CD14-positive monocyte (primary cell): Measurements from ENCODE around the gene TSPAN13. TPM values are rescaled to one million over a fixed set of nuclear protein-coding genes. Genes with fewer than 3 reads are reported as not detected.

ENCODE experiments used
- DNase-seq, 3 donors: peaks; one replicate each; pipeline ENCODE4 v3.0.0-alpha.2; 2011 to 2022
- H2AFZ ChIP-seq: 2 replicates; pipeline ENCODE4 v1.6.0; 2012; ENCODE audit warnings: mild to moderate bottlenecking, low read depth, low read length, inconsistent platforms; ENCODE audit not compliant: insufficient read depth, poor library complexity, severe bottlenecking
- H3K27ac ChIP-seq, 2 donors: 1 replicate in 1 of 2; 2 replicates in 1 of 2; pipeline ENCODE4 v1.5.1; 2012 to 2013; ENCODE audit warnings: low read length in 2 of 2, control low read depth in 1 of 2, inconsistent platforms in 1 of 2, low read depth in 1 of 2, mild to moderate bottlenecking in 1 of 2
- H3K27me3 ChIP-seq, 2 donors: one replicate each; pipeline versions ENCODE4 v1.6.0 to v1.6.1; 2011 to 2013; ENCODE audit warnings: low read length in 2 of 2; ENCODE audit not compliant: control insufficient read depth in 2 of 2, insufficient read depth in 2 of 2
- H3K36me3 ChIP-seq, 2 donors: replicated peaks in 1 of 2; 1 replicate in 1 of 2; 2 replicates in 1 of 2; pipeline versions ENCODE4 v1.5.1 to v1.6.1; 2012 to 2013; ENCODE audit warnings: low read length in 2 of 2, control low read depth in 1 of 2, inconsistent platforms in 1 of 2, mild to moderate bottlenecking in 1 of 2; ENCODE audit not compliant: insufficient read depth in 2 of 2, control insufficient read depth in 1 of 2
- H3K4me1 ChIP-seq, 2 donors: 1 replicate in 1 of 2; 2 replicates in 1 of 2; pipeline versions ENCODE4 v1.5.1 to v1.6.1; 2012 to 2013; ENCODE audit warnings: low read length in 2 of 2, control low read depth in 1 of 2, inconsistent platforms in 1 of 2, mild to moderate bottlenecking in 1 of 2, moderate library complexity in 1 of 2; ENCODE audit not compliant: insufficient read depth in 2 of 2, control insufficient read depth in 1 of 2
- H3K4me2 ChIP-seq: replicated peaks from 2 replicates; pipeline ENCODE3; 2012; ENCODE audit warnings: low read length, moderate library complexity, mild to moderate bottlenecking; ENCODE audit not compliant: poor library complexity, severe bottlenecking; ENCODE audit errors: extremely low read depth
- H3K4me3 ChIP-seq, 3 experiments: fragments of 200-600 bp in 1 of 3; sonication (generic) in 1 of 3; replicated peaks in 1 of 3; 1 replicate in 2 of 3; 2 replicates in 1 of 3; pipeline ENCODE4 v1.5.1; 2011 to 2013; ENCODE audit warnings: low read length in 3 of 3, mild to moderate bottlenecking in 3 of 3, control low read depth in 2 of 3, low read depth in 2 of 3, inconsistent platforms in 1 of 3, moderate library complexity in 1 of 3
- H3K79me2 ChIP-seq: 2 replicates; pipeline ENCODE4 v1.6.0; 2012; ENCODE audit warnings: mild to moderate bottlenecking, control low read depth, inconsistent platforms, low read length, moderate library complexity; ENCODE audit not compliant: insufficient read depth
- H3K9ac ChIP-seq: 2 replicates; pipeline ENCODE4 v1.6.0; 2017; ENCODE audit warnings: low read length, mild to moderate bottlenecking; ENCODE audit not compliant: insufficient read depth, poor library complexity, severe bottlenecking
- H3K9me3 ChIP-seq, 2 donors: replicated peaks in 1 of 2; 1 replicate in 1 of 2; 2 replicates in 1 of 2; pipeline versions ENCODE4 v1.5.1 to v1.6.1; 2012 to 2013; ENCODE audit warnings: low read length in 2 of 2, control low read depth in 1 of 2; ENCODE audit not compliant: control insufficient read depth in 1 of 2, insufficient read depth in 1 of 2
- H4K20me1 ChIP-seq: 2 replicates; pipeline ENCODE4 v1.6.0; 2012; ENCODE audit warnings: mild to moderate bottlenecking, low read length, control low read depth, moderate library complexity; ENCODE audit not compliant: insufficient read depth
- H3K27ac Mint-ChIP-seq, 7 donors: one replicate each; pipeline ENCODE4 v1.8.0; 2020; ENCODE audit warnings: mild to moderate bottlenecking in 7 of 7, mixed read lengths in 7 of 7, moderate library complexity in 6 of 7, inconsistent platforms in 2 of 7
- H3K27me3 Mint-ChIP-seq, 3 donors: one replicate each; pipeline ENCODE4 v1.8.0; 2021 to 2022; ENCODE audit warnings: low read depth in 3 of 3, mild to moderate bottlenecking in 3 of 3, mixed read lengths in 3 of 3, moderate library complexity in 3 of 3, inconsistent platforms in 1 of 3
- H3K36me3 Mint-ChIP-seq, 2 donors: one replicate each; pipeline ENCODE4 v1.8.0; 2020; ENCODE audit warnings: mixed read lengths in 2 of 2, inconsistent platforms in 1 of 2, mild to moderate bottlenecking in 1 of 2
- H3K4me1 Mint-ChIP-seq: one replicate; pipeline ENCODE4 v1.8.0; 2020; ENCODE audit warnings: mild to moderate bottlenecking, mixed read lengths
- H3K4me3 Mint-ChIP-seq, 2 donors: one replicate each; pipeline ENCODE4 v1.8.0; 2020; ENCODE audit warnings: mild to moderate bottlenecking in 2 of 2, mixed read lengths in 2 of 2, moderate library complexity in 1 of 2
- H3K9me3 Mint-ChIP-seq, 7 donors: one replicate each; pipeline ENCODE4 v1.8.0; 2020 to 2022; ENCODE audit warnings: mixed read lengths in 7 of 7, mild to moderate bottlenecking in 6 of 7, moderate library complexity in 6 of 7, inconsistent platforms in 2 of 7
- CTCF ChIP-seq: fragments of 200-600 bp; IDR thresholded peaks from one replicate; pipeline ENCODE4 v1.8.0; 2022; ENCODE audit warnings: antibody characterized with exemption, mild to moderate bottlenecking
- WGBS: methylation state at CpG from one replicate; pipeline ENCODE4 v1.1.5; 2013; ENCODE audit warnings: missing lambda C conversion rate; ENCODE audit not compliant: insufficient coverage; 5-methylcytosine and 5-hydroxymethylcytosine counted together
- intact Hi-C, 2 donors: fragments of 100-400 bp; cut with micrococcal nuclease; formaldehyde crosslinking; loops; one replicate each; pipeline versions ENCODE4 v1.15.0 to v1.15.1; 2023
- polyA plus RNA-seq, 3 donors: library from polyadenylated mRNA; depleted of rRNA in 1 of 3; unstranded in 2 of 3; stranded (reverse) in 1 of 3; fragments of 300-500 nt in 2 of 3; fragments of >200 nt in 1 of 3; fragmentation: Illumina TruSeq in 2 of 3; gene quantifications; 1 replicate in 2 of 3; 2 replicates in 1 of 3; pipeline ENCODE4 v1.2.3, GENCODE V29; 2012 to 2021

TSPAN13 gene
- polyA plus RNA-seq, 3 donors, result 0.09 to 0.17 (median 0.16) TPM

GRCh38 chr7:16785846-16786245 lies 32.3 kb downstream of the TSPAN13 start:
- no peaks in the 10 kb centered on the region for H3K36me3 Mint-ChIP-seq

GRCh38 chr7:16786257-16786656 lies 32.7 kb downstream of the TSPAN13 start:
- Histone ChIP-seq H3K79me2 (no peaks in the 10 kb centered on the region), H2AFZ (no peak overlapping the region), H3K4me2 (no peak overlapping the region), H3K27me3 (no peaks in the 10 kb centered on the region), H3K4me3 (no peak overlapping the region), H3K4me1 (no peaks in the 10 kb centered on the region), H3K9me3 (no peaks in the 10 kb centered on the region), H3K27ac (no peak overlapping the region), H3K36me3 (no peaks in the 10 kb centered on the region), H3K9ac (no peak overlapping the region), H4K20me1 (no peaks in the 10 kb centered on the region)
- no peaks in the 10 kb centered on the region for H3K9me3 Mint-ChIP-seq
- peaks cover 0 to 2% (median 1%) of the 10 kb centered on the region in 3 donors for H3K27me3 Mint-ChIP-seq
- no peak for TF ChIP-seq CTCF
- no peaks in the 10 kb centered on the region for H3K4me1 Mint-ChIP-seq
- H3K36me3 Mint-ChIP-seq, result no peaks in the 10 kb centered on the region
- no CpG with 5 or more reads among the region's 4 CpGs for WGBS
- intact Hi-C loops, result no loop called here
- H3K4me3 Mint-ChIP-seq, result no peak overlapping the region
- no peak overlapping the region for H3K27ac Mint-ChIP-seq
- DNase-seq, result no peak

More at GRCh38 chr7:16785846-16786245, 32.3 kb downstream of the TSPAN13 start:
- DNase-seq, result no peak
- Histone ChIP-seq H3K27me3 (no peaks in the 10 kb centered on the region), H4K20me1 (no peaks in the 10 kb centered on the region), H3K79me2 (no peaks in the 10 kb centered on the region), H3K27ac (no peak overlapping the region), H3K4me1 (no peaks in the 10 kb centered on the region), H3K4me3 (no peak overlapping the region), H3K4me2 (no peak overlapping the region), H3K9ac (no peak overlapping the region), H3K9me3 (no peaks in the 10 kb centered on the region), H3K36me3 (no peaks in the 10 kb centered on the region), H2AFZ (no peak overlapping the region)
- Mint-ChIP-seq H3K27ac (no peak overlapping the region), H3K9me3 (no peaks in the 10 kb centered on the region), H3K4me3 (no peak overlapping the region), H3K4me1 (no peaks in the 10 kb centered on the region), H3K27me3 (peaks cover 0 to 2% (median 1%) of the 10 kb centered on the region in 3 donors)
- WGBS, result 100% methylated on average over 1 of the region's 2 CpGs
- TF ChIP-seq CTCF, result no peak
- intact Hi-C loops, result no loop called here
